GM10248 (cell line): Measurements from ENCODE around the gene MED13.

ENCODE experiments used
- CTCF ChIA-PET: fragments of 300-600 bp; sonication (Branson Sonifier 250); formaldehyde crosslinking; extraction: SDS; loops from one replicate; lab custom pipeline; 2021; ENCODE audit warnings: antibody characterized with exemption; lab: Yijun Ruan, JAX
- POLR2A ChIA-PET: fragments of 350-650 bp; sonication (Branson Sonifier 250); formaldehyde crosslinking; extraction: SDS; loops from one replicate; lab custom pipeline; 2020; ENCODE audit warnings: antibody characterized with exemption; lab: Yijun Ruan, JAX
- DNase-seq: peaks from one replicate; pipeline ENCODE4 v3.0.0; 2012; ENCODE audit errors: extremely low spot score
- TF ChIP-seq, protein P1 (sequence below): IDR thresholded peaks from 2 replicates; pipeline ENCODE4 v1.5.1; 2012; ENCODE audit warnings: mild to moderate bottlenecking, low read depth; ENCODE audit errors: extremely low read depth, missing control alignments, control extremely low read depth

MED13 gene

GRCh38 chr17:62085511-62086408 lies 20.7 kb upstream of the MED13 start:
- no peak for DNase-seq
- ChIA-PET CTCF (interaction anchor here (0.7 to 17.6 kb wide), 7 partner anchors 10 to 26 kb away, joined by 3 to 174 read pairs (median 4); no protein-coding TSS in a partner anchor), POLR2A (no interaction called here)
- TF ChIP-seq, protein P1, sequence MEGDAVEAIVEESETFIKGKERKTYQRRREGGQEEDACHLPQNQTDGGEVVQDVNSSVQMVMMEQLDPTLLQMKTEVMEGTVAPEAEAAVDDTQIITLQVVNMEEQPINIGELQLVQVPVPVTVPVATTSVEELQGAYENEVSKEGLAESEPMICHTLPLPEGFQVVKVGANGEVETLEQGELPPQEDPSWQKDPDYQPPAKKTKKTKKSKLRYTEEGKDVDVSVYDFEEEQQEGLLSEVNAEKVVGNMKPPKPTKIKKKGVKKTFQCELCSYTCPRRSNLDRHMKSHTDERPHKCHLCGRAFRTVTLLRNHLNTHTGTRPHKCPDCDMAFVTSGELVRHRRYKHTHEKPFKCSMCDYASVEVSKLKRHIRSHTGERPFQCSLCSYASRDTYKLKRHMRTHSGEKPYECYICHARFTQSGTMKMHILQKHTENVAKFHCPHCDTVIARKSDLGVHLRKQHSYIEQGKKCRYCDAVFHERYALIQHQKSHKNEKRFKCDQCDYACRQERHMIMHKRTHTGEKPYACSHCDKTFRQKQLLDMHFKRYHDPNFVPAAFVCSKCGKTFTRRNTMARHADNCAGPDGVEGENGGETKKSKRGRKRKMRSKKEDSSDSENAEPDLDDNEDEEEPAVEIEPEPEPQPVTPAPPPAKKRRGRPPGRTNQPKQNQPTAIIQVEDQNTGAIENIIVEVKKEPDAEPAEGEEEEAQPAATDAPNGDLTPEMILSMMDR = no peak

GRCh38 chr17:62084585-62084984 lies 19.5 kb upstream of the MED13 start:
- DNase-seq = no peak
- TF ChIP-seq, protein P1 = no peak
- CTCF ChIA-PET = interaction anchor here (2.2 kb wide), 1 partner anchor 19 kb away, joined by 8 read pairs; no protein-coding TSS in a partner anchor
- POLR2A ChIA-PET = interaction anchor here (0.6 kb wide), 1 partner anchor 19 kb away, joined by 4 read pairs; no protein-coding TSS in a partner anchor

DNA sequence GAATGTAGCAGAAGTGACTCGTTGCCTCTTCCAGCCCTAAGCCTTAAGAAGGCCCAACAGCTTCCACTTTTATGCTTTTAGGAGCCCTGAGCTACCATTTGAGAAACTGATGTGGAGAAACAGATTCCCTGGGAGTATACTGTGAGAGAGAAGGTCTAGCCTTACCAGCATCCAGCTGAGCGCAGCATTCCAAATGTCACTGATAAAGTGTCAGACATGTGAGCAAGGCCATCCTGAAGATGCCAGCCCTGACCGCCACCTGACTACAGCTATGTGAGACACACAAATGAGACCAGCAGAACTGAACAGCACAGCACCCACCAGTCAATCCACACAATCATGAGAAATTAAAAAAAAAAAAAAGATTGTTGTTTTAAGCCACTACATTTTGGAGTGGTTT lies 18.6 kb upstream of the MED13 start:
- DNase-seq = no peak
- POLR2A ChIA-PET = interaction anchor here (0.6 kb wide), 1 partner anchor 18 kb away, joined by 4 read pairs; no protein-coding TSS in a partner anchor
- CTCF ChIA-PET = interaction anchor here (0.6 to 1.3 kb wide), 5 partner anchors 9 to 308 kb away, joined by 3 read pairs; no protein-coding TSS in a partner anchor
- TF ChIP-seq, protein P1 = no peak

DNA sequence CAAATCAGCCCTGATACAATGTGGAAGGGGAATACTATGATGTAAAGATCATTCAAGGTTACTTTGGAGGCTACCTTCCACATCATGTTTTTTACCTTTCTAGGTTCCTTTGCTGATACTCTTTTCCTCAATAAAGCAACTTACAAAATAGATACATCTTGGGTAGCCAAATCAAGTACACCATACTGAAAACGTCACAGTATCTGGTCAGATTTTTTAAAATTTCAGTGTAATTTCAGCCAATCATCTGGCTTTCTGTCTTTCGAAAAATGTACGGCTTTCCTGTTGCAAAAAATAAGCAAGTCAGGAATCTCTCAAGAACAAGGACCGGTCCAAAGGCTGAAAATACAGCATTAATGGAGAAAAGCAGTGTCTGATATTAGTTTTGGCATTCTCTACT lies 15.6 kb upstream of the MED13 start:
- DNase-seq = no peak
- ChIA-PET POLR2A (no interaction called here), CTCF (interaction anchor here (1.7 kb wide), 1 partner anchor 15 kb away, joined by 4 read pairs; no protein-coding TSS in a partner anchor)
- TF ChIP-seq, protein P1 = no peak

GRCh38 chr17:62078009-62078408 lies 12.9 kb upstream of the MED13 start:
- TF ChIP-seq, protein P1 = no peak
- DNase-seq = no peak
- ChIA-PET CTCF (interaction anchor here (1.1 to 4.5 kb wide), 6 partner anchors 9 to 241 kb away, joined by 3 to 26 read pairs (median 6); partner anchors contain the start of gene MED13), POLR2A (no interaction called here)
